ENCODE data around the gene ARHGEF4.

DNA sequence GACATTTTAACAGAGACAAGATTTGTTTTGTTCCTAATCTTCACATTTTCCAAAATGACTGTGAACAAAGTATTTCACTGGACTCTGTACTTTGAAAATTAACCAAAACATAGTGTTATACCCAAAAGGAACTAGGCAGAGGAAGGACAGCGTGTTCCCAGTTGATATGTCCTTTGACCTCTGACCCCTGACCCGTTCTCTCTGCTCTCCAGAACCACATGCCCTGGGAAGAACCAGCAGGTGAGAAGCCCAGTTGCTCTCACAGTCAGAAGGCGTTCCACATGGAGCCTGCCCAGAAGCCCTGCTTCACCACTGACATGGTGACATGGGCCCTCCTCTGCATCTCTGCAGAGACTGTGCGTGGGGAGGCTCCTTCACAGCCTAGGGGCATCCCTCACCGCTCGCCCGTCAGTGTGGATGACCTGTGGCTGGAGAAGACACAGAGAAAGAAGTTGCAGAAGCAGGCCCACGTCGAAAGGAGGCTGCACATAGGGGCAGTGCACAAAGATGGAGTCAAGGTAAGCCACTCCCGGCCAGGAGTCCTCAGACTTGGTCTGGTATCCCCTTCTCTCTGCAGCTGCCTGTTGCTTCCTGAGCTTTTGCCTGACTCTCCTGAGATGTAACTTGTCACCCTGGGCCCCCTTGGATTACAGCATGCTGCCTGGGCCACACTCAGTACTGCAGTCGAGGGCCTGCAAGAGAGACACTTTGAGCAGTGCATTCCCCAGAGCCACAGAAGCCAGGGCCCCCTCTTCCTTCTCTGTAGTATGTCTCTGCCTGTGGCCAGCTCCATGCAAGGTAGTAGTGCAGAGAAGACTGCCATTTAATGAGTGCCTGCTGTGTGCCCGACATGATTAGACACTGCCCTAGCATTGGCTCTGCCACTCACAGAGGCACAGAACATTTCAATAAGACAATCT is 94.3 kb downstream of the ARHGEF4 start:
- TF ChIP-seq, protein P1, sequence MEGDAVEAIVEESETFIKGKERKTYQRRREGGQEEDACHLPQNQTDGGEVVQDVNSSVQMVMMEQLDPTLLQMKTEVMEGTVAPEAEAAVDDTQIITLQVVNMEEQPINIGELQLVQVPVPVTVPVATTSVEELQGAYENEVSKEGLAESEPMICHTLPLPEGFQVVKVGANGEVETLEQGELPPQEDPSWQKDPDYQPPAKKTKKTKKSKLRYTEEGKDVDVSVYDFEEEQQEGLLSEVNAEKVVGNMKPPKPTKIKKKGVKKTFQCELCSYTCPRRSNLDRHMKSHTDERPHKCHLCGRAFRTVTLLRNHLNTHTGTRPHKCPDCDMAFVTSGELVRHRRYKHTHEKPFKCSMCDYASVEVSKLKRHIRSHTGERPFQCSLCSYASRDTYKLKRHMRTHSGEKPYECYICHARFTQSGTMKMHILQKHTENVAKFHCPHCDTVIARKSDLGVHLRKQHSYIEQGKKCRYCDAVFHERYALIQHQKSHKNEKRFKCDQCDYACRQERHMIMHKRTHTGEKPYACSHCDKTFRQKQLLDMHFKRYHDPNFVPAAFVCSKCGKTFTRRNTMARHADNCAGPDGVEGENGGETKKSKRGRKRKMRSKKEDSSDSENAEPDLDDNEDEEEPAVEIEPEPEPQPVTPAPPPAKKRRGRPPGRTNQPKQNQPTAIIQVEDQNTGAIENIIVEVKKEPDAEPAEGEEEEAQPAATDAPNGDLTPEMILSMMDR (conservative IDR thresholded peaks at IDR 0.05; ENCODE audit: low read length): no peak
- TF ChIP-seq EZH2phosphoT487 (IDR thresholded peaks at IDR 0.05; ENCODE audit: borderline replicate concordance): no peak

Measured in Loucy (cell line).